IMR-90 (cell line): ENCODE results near the gene NXN. TPM values are rescaled to one million over a fixed set of nuclear protein-coding genes. Genes with fewer than 3 reads are reported as not detected.

ENCODE experiments used
- ATAC-seq: fragments of 200-7000 bp; cut with Tn5 transposase; 2 replicates; pipeline ENCODE4 v1.9.1; 2020; ENCODE audit warnings: low read depth, mild to moderate bottlenecking, moderate library complexity
- BruUV-seq: library from RNA; stranded (reverse); fragments of 400-500 nt; replicated peaks from 2 replicates; lab custom pipeline; 2021; lab: Mats Ljungman, UMichigan
- CTCF ChIA-PET: fragments of 300-600 bp; formaldehyde crosslinking; extraction: SDS; loops from one replicate; lab custom pipeline; 2021; ENCODE audit warnings: antibody characterized with exemption; lab: Yijun Ruan, JAX
- POLR2A ChIA-PET: fragments of 300-600 bp; sonication (Branson Sonifier 250); formaldehyde crosslinking; loops from one replicate; lab custom pipeline; 2022; ENCODE audit warnings: antibody characterized with exemption; ENCODE audit not compliant: unreplicated experiment; lab: Charles Lee
- DNase-seq: peaks from one replicate; pipeline ENCODE4 v3.0.0; 2013
- H2AFZ ChIP-seq: replicated peaks from 2 replicates; pipeline ENCODE3; 2013; ENCODE audit warnings: low read length, mild to moderate bottlenecking; ENCODE audit not compliant: poor library complexity
- H2AK5ac ChIP-seq: 2 replicates; pipeline ENCODE4 v1.6.1; 2013; ENCODE audit warnings: low read depth, low read length, inconsistent platforms
- H2AK9ac ChIP-seq: replicated peaks from 2 replicates; pipeline ENCODE3; 2013; ENCODE audit warnings: mild to moderate bottlenecking, low read depth, low read length, moderate library complexity; ENCODE audit not compliant: poor library complexity
- H2BK120ac ChIP-seq: 2 replicates; pipeline ENCODE4 v1.6.1; 2013; ENCODE audit warnings: low read depth, low read length, inconsistent platforms
- H2BK15ac ChIP-seq: 3 replicates; pipeline ENCODE4 v1.6.1; 2013; ENCODE audit warnings: low read depth, low read length, inconsistent platforms
- H2BK20ac ChIP-seq: 2 replicates; pipeline ENCODE4 v1.6.1; 2013; ENCODE audit warnings: low read depth, mild to moderate bottlenecking, inconsistent platforms, low read length, moderate library complexity
- H2BK5ac ChIP-seq: 2 replicates; pipeline ENCODE4 v1.6.1; 2013; ENCODE audit warnings: mild to moderate bottlenecking, low read depth, low read length, inconsistent platforms; ENCODE audit not compliant: poor library complexity, severe bottlenecking
- H3K14ac ChIP-seq: replicated peaks from 2 replicates; pipeline ENCODE4 v1.6.1; 2013; ENCODE audit warnings: low read depth, low read length, inconsistent platforms
- H3K18ac ChIP-seq: 2 replicates; pipeline ENCODE4 v1.6.1; 2013; ENCODE audit warnings: low read depth, low read length, control low read depth
- H3K23ac ChIP-seq: 2 replicates; pipeline ENCODE4 v1.6.1; 2013; ENCODE audit warnings: low read depth, low read length, inconsistent platforms
- H3K27ac ChIP-seq: 2 replicates; pipeline ENCODE4 v1.5.1; 2013; ENCODE audit warnings: mild to moderate bottlenecking, control low read depth, low read length; ENCODE audit not compliant: insufficient read depth
- H3K27me3 ChIP-seq: 2 replicates; pipeline ENCODE4 v1.6.1; 2013; ENCODE audit warnings: low read length; ENCODE audit not compliant: control insufficient read depth, insufficient read depth
- H3K36me3 ChIP-seq: 2 replicates; pipeline ENCODE4 v1.6.1; 2013; ENCODE audit warnings: low read length, mixed read lengths; ENCODE audit not compliant: control insufficient read depth, insufficient read depth
- H3K4ac ChIP-seq: 2 replicates; pipeline ENCODE4 v1.6.1; 2013; ENCODE audit warnings: low read depth, low read length, inconsistent platforms
- H3K4me1 ChIP-seq: 2 replicates; pipeline ENCODE4 v1.6.1; 2013; ENCODE audit warnings: low read length, mixed read lengths; ENCODE audit not compliant: control insufficient read depth, insufficient read depth
- H3K4me2 ChIP-seq: 2 replicates; pipeline ENCODE4 v1.6.1; 2013; ENCODE audit warnings: low read depth, mild to moderate bottlenecking, control low read depth, low read length, moderate library complexity
- H3K4me3 ChIP-seq: 2 replicates; pipeline ENCODE4 v1.5.1; 2013; ENCODE audit warnings: low read depth, mild to moderate bottlenecking, control low read depth, low read length, moderate library complexity; ENCODE audit not compliant: insufficient read depth
- H3K56ac ChIP-seq: 2 replicates; pipeline ENCODE4 v1.6.1; 2013; ENCODE audit warnings: low read length, inconsistent platforms; ENCODE audit not compliant: insufficient read depth; ENCODE audit errors: extremely low read depth
- H3K79me1 ChIP-seq, 2 experiments: 2 replicates each; pipeline ENCODE4 v1.6.1; 2013; ENCODE audit warnings: low read length in 2 of 2, inconsistent platforms in 1 of 2, low read depth in 1 of 2
- H3K9ac ChIP-seq: 2 replicates; pipeline ENCODE4 v1.6.1; 2013; ENCODE audit warnings: low read depth, low read length, control low read depth
- H3K9me1 ChIP-seq: 2 replicates; pipeline ENCODE4 v1.6.1; 2013; ENCODE audit warnings: low read length, inconsistent platforms; ENCODE audit not compliant: insufficient read depth
- H3K9me3 ChIP-seq: 2 replicates; pipeline ENCODE4 v1.6.1; 2013; ENCODE audit warnings: low read length; ENCODE audit not compliant: control insufficient read depth, insufficient read depth
- H4K20me1 ChIP-seq: 2 replicates; pipeline ENCODE4 v1.6.1; 2013; ENCODE audit warnings: low read length, inconsistent platforms; ENCODE audit not compliant: insufficient read depth
- H4K5ac ChIP-seq: 2 replicates; pipeline ENCODE4 v1.6.1; 2013; ENCODE audit warnings: mild to moderate bottlenecking, low read depth, low read length, control low read depth
- H4K8ac ChIP-seq, 2 experiments: 2 replicates each; pipeline ENCODE4 v1.6.1; 2013; ENCODE audit warnings: low read depth in 2 of 2, low read length in 2 of 2, control low read depth in 1 of 2, inconsistent platforms in 1 of 2
- H4K91ac ChIP-seq: 2 replicates; pipeline ENCODE4 v1.6.1; 2013; ENCODE audit warnings: low read depth, low read length, inconsistent platforms; ENCODE audit not compliant: insufficient read depth
- BHLHE40 ChIP-seq: fragments of 150-350 bp; IDR thresholded peaks from 2 replicates; pipeline ENCODE4 v1.6.1; 2016; ENCODE audit warnings: mild to moderate bottlenecking, low read depth, low read length
- MXI1 ChIP-seq: IDR thresholded peaks from 2 replicates; pipeline ENCODE4 v1.6.1; 2012; ENCODE audit warnings: low read depth, mild to moderate bottlenecking, low read length, moderate library complexity, borderline replicate concordance
- RAD21 ChIP-seq: IDR thresholded peaks from 2 replicates; pipeline ENCODE4 v1.6.1; 2012; ENCODE audit warnings: low read length, improper control_type of control experiment
- RCOR1 ChIP-seq: IDR thresholded peaks from 2 replicates; pipeline ENCODE4 v1.6.1; 2012; ENCODE audit warnings: mild to moderate bottlenecking, low read length, improper control_type of control experiment; ENCODE audit not compliant: insufficient replicate concordance
- WGBS, 2 experiments: methylation state at CpG; one replicate each; pipeline versions ENCODE4 v1.1.5 to v1.1.7; 2013; ENCODE audit warnings: missing lambda C conversion rate in 2 of 2; ENCODE audit not compliant: insufficient read length in 1 of 2; ENCODE audit errors: extremely low coverage in 2 of 2; 5-methylcytosine and 5-hydroxymethylcytosine counted together
- dilution Hi-C: fragments of 300-500 bp; cut with HindIII; formaldehyde crosslinking; loops from one replicate; pipeline ENCODE4 v1.14.3; 2018; ENCODE audit warnings: low sequenced_read_pairs; ENCODE audit not compliant: unreplicated experiment
- in situ Hi-C: fragments of 300-500 bp; cut with MboI; formaldehyde crosslinking; loops from 3 replicates; pipeline ENCODE4 v1.14.3; 2019; ENCODE audit warnings: low sequenced_read_pairs, inconsistent platforms, mixed read lengths
- intact Hi-C: fragments of 100-400 bp; cut with micrococcal nuclease; formaldehyde crosslinking; loops from 2 replicates; pipeline ENCODE4 v1.10.0; 2022
- polyA plus RNA-seq, 3 experiments: library from polyadenylated mRNA; depleted of rRNA; stranded (reverse); fragments of >200 nt; gene quantifications; 2 replicates each; pipeline ENCODE4 v1.2.3, GENCODE V29; 2012; ENCODE audit warnings: low replicate concordance in 1 of 3
- total RNA-seq: library from RNA; depleted of rRNA; stranded (reverse); fragments of >200 nt; gene quantifications from 2 replicates; pipeline ENCODE4 v1.2.3, GENCODE V29; 2012
- TF ChIP-seq, protein P1 (sequence below): fragments of 150-350 bp; IDR thresholded peaks from 2 replicates; pipeline ENCODE4 v1.6.1; 2017; ENCODE audit warnings: mild to moderate bottlenecking, antibody characterized with exemption, low read length, low read depth

NXN gene
- total and polyA plus RNA-seq, 2 of the 4 experiments (the other 2 are of a cell fraction), result 52.5 to 116 TPM

- H2AFZ ChIP-seq, result peak overlapping the region; percentile 99
- H3K36me3 ChIP-seq, result peaks cover 18% of the 10 kb centered on the region
- peak overlapping the region; percentile 56; the same call in 1 of the 2 replicates for H3K27ac ChIP-seq
- no peak overlapping the region for H2BK15ac ChIP-seq
- H3K23ac ChIP-seq, result peak overlapping the region; percentile 77
- peaks cover 10% of the 10 kb centered on the region for H4K20me1 ChIP-seq
- ChIA-PET CTCF (no interaction called here), POLR2A (no interaction called here)
- H3K4ac ChIP-seq, result peak overlapping the region; percentile 60
- H2BK120ac ChIP-seq, result peak overlapping the region; percentile 13; the same call in 1 of the 2 replicates
- peak; percentile 49 for ATAC-seq
- DNase-seq, result peak; percentile 45
- peaks cover 17% of the 10 kb centered on the region for H3K9me1 ChIP-seq
- peak overlapping the region; percentile 98 for H2AK9ac ChIP-seq
- peak overlapping the region; percentile 33 to 78; a peak in 3 of 4 replicates for H4K8ac ChIP-seq
- peak overlapping the region; percentile 50; the same call in 1 of the 2 replicates for H4K5ac ChIP-seq
- 0% methylated on average over 37 of the region's 49 CpGs; no CpG with 5 or more reads in 1 of the 2 experiments for whole genome bisulfite sequencing, 2 experiments
- peak overlapping the region; percentile 84 for H3K9ac ChIP-seq
- peak overlapping the region; percentile 53; the same call in 1 of the 2 replicates for H4K91ac ChIP-seq
- dilution Hi-C loops (no loop called here), in situ Hi-C loops (no loop called here), intact Hi-C loops (no loop called here)
- no peak overlapping the region for H2BK20ac ChIP-seq
- H3K14ac ChIP-seq, result peak overlapping the region; percentile 67
- H3K4me1 ChIP-seq, result peaks cover 10% of the 10 kb centered on the region
- H3K4me3 ChIP-seq, result peak overlapping the region; percentile 88
- peak overlapping the region; percentile 57 for H2BK5ac ChIP-seq
- no peak overlapping the region; the same call in 1 of the 2 replicates for H3K56ac ChIP-seq
- peak overlapping the region; percentile 32; the same call in 1 of the 2 replicates for H3K18ac ChIP-seq
- H3K27me3 ChIP-seq, result no peaks in the 10 kb centered on the region
- no peaks in the 10 kb centered on the region for H3K9me3 ChIP-seq
- no TSS peak for BruUV-seq
- peak overlapping the region; percentile 98 for H3K4me2 ChIP-seq
- peak; percentile 59; the same call in 1 of the 2 replicates for TF ChIP-seq MXI1
- TF ChIP-seq BHLHE40, result peak; percentile 69
- TF ChIP-seq, protein P1, sequence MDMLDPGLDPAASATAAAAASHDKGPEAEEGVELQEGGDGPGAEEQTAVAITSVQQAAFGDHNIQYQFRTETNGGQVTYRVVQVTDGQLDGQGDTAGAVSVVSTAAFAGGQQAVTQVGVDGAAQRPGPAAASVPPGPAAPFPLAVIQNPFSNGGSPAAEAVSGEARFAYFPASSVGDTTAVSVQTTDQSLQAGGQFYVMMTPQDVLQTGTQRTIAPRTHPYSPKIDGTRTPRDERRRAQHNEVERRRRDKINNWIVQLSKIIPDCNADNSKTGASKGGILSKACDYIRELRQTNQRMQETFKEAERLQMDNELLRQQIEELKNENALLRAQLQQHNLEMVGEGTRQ, result no peak
- no peak for TF ChIP-seq RAD21
- no peak for TF ChIP-seq RCOR1
- H3K79me1 ChIP-seq, result peaks cover 23 to 50% of the 10 kb centered on the region in 2 experiments
- peak overlapping the region; percentile 59 for H2AK5ac ChIP-seq
Observed at GRCh38 chr17:751269-752001, 228.1 kb downstream of the NXN start.
